ENCODE data around the gene TMEM181. TPM values are rescaled to one million over a fixed set of nuclear protein-coding genes. Genes with fewer than 3 reads are reported as not detected.
A peak's percentile ranks its signal among the peaks of the same experiment; 100 is the strongest.

Gene TMEM181
- total RNA-seq, 6 experiments from 2014 or later, result 11.3 to 14.0 (median 12.5) TPM

GRCh38 chr6:158680481-158680880, 120.6 kb downstream of the TMEM181 start:
- Histone ChIP-seq H3K4me3 (no peak overlapping the region), H3K9me3 (no peaks in the 10 kb centered on the region), H3K4me1 (no peaks in the 10 kb centered on the region), H3K27me3 (no peaks in the 10 kb centered on the region), H3K27ac (no peak overlapping the region), H3K36me3 (no peaks in the 10 kb centered on the region)
- DNase-seq, result no peak
- 93% methylated on average over 6 of the region's 6 CpGs for WGBS (ENCODE audit: insufficient coverage, low coverage, low lambda C conversion rate, missing lambda C conversion rate)
- no peak for ATAC-seq
- no peak for TF ChIP-seq CTCF (IDR thresholded peaks at IDR 0.05)
- TF ChIP-seq POLR2A (IDR thresholded peaks at IDR 0.05), result no peak
- intact Hi-C loops (cut with DNase I), result no loop called here

GRCh38 chr6:158684311-158684710, 124.4 kb downstream of the TMEM181 start:
- Histone ChIP-seq H3K27ac (no peak overlapping the region), H3K27me3 (no peaks in the 10 kb centered on the region), H3K4me3 (no peak overlapping the region), H3K9me3 (no peaks in the 10 kb centered on the region), H3K36me3 (no peaks in the 10 kb centered on the region), H3K4me1 (no peaks in the 10 kb centered on the region)
- ATAC-seq (no peak), DNase-seq (peak in 1 of 3 donors; percentile 36)
- intact Hi-C loops (cut with DNase I), result no loop called here
- TF ChIP-seq CTCF (IDR thresholded peaks at IDR 0.05) (no peak), POLR2A (IDR thresholded peaks at IDR 0.05) (no peak)
- no CpG with 5 or more reads among the region's 5 CpGs for WGBS (ENCODE audit: insufficient coverage, low coverage, low lambda C conversion rate, missing lambda C conversion rate)

GRCh38 chr6:158684745-158685324, 124.9 kb downstream of the TMEM181 start:
- Histone ChIP-seq H3K27me3 (no peaks in the 10 kb centered on the region), H3K27ac (no peak overlapping the region), H3K36me3 (no peaks in the 10 kb centered on the region), H3K4me3 (no peak overlapping the region), H3K4me1 (no peaks in the 10 kb centered on the region), H3K9me3 (no peaks in the 10 kb centered on the region)
- peak; percentile 44 to 75 (median 58) for ATAC-seq
- whole genome bisulfite sequencing (ENCODE audit: insufficient coverage, low coverage, low lambda C conversion rate, missing lambda C conversion rate), result 20% methylated on average over 5 of the region's 5 CpGs
- intact Hi-C loops (cut with DNase I), result no loop called here
- TF ChIP-seq POLR2A (IDR thresholded peaks at IDR 0.05) (no peak), CTCF (IDR thresholded peaks at IDR 0.05) (no peak)
- peak in 1 of 3 donors; percentile 27 for DNase-seq

Small RNA genes within 50 kb of the gene (microRNA-seq; reads per million reads assigned to microRNA genes)
- gene MIR7161, result 0 reads per million in 2 donors

Small RNA genes within 50 kb of the gene (small RNA-seq; reads per million reads assigned to genes)
- gene MIR7161, result 0 reads per million in 2 experiments

Other genes with a start within 250 kb of the TMEM181 start
- 10 to 100 TPM; 27.0 to 42.4 (median 32.3) TPM for gene TULP4, start 247.6 kb upstream of the TMEM181 start, total RNA-seq
- 10 to 100 TPM; 31.5 to 69.5 (median 40.0) TPM for gene DYNLT1, start 84.7 kb downstream of the TMEM181 start, total RNA-seq
- gene SYTL3, start 90.0 kb downstream of the TMEM181 start, total RNA-seq, result 1 to 10 TPM in 4 of 6 experiments, under 1 TPM in 2; 0.66 to 1.7 (median 1.0) TPM

All from right lobe of liver (tissue), 6 donors.